K562 (cell line): ENCODE results near the gene RNF213. TPM values are rescaled to one million over a fixed set of nuclear protein-coding genes. Genes with fewer than 3 reads are reported as not detected.

ENCODE experiments used
- ATAC-seq: fragments of 200-7000 bp; cut with Tn5 transposase; 3 replicates; pipeline ENCODE4 v1.9.1; 2020; ENCODE audit warnings: moderate library complexity
- BruUV-seq: library from RNA; stranded (reverse); fragments of 400-500 nt; replicated peaks from 2 replicates; lab custom pipeline; 2021; lab: Mats Ljungman, UMichigan
- CTCF ChIA-PET: fragments of 300-600 bp; formaldehyde crosslinking; extraction: SDS; loops from one replicate; lab custom pipeline; 2021; ENCODE audit warnings: low intra/inter-chr PET ratio; lab: Yijun Ruan, JAX
- POLR2A ChIA-PET: fragments of 300-600, 350-650 bp; sonication (Branson Sonifier 250); formaldehyde crosslinking; extraction: SDS; loops from one replicate; lab custom pipeline; 2021; ENCODE audit warnings: antibody characterized with exemption, inconsistent platforms; lab: Yijun Ruan, JAX
- DNase-seq, 4 experiments: peaks; one replicate each; pipeline versions ENCODE4 v3.0.0 to v3.0.0-alpha.2; 2011 to 2018; ENCODE audit warnings: low spot score in 3 of 4, mixed read lengths in 3 of 4; ENCODE audit errors: extremely low read depth in 1 of 4
- FAIRE-seq: peaks from 2 replicates; lab custom pipeline; 2011; peaks lifted over from hg19 to GRCh38; lab: Jason Lieb, UNC
- H2AFZ ChIP-seq: 2 replicates; pipeline ENCODE4 v1.6.0; 2011; ENCODE audit warnings: low read depth, low read length, control low read depth, inconsistent platforms
- H3K27ac ChIP-seq: fragments of 200-600 bp; 3 replicates; pipeline ENCODE4 v1.8.0; 2011; ENCODE audit warnings: low read depth, mild to moderate bottlenecking, control low read depth, inconsistent platforms, low read length, moderate library complexity, mixed read lengths; ENCODE audit errors: extremely low read depth
- H3K27me3 ChIP-seq, 2 experiments: fragments of 300-600 bp in 1 of 2; 2 replicates in 1 of 2; 3 replicates in 1 of 2; pipeline versions ENCODE4 v1.6.0 to v1.8.0; 2011; ENCODE audit warnings: inconsistent platforms in 2 of 2, low read length in 2 of 2, mild to moderate bottlenecking in 1 of 2, mixed read lengths in 1 of 2, moderate library complexity in 1 of 2; ENCODE audit not compliant: control insufficient read depth in 2 of 2, insufficient read depth in 2 of 2
- H3K36me3 ChIP-seq: fragments of 300-600 bp; 3 replicates; pipeline ENCODE4 v1.8.0; 2011; ENCODE audit warnings: mild to moderate bottlenecking, low read length, inconsistent platforms; ENCODE audit not compliant: control insufficient read depth, insufficient read depth
- H3K4me1 ChIP-seq, 2 experiments: fragments of 200-600 bp in 1 of 2; replicated peaks in 1 of 2; 2 replicates in 1 of 2; 3 replicates in 1 of 2; pipeline versions ENCODE4 v1.5.1 to v1.8.0; 2011; ENCODE audit warnings: inconsistent platforms in 2 of 2, low read length in 2 of 2, mild to moderate bottlenecking in 1 of 2, mixed read lengths in 1 of 2, moderate library complexity in 1 of 2; ENCODE audit not compliant: control insufficient read depth in 2 of 2, insufficient read depth in 2 of 2
- H3K4me2 ChIP-seq: 2 replicates; pipeline ENCODE4 v1.6.1; 2011; ENCODE audit warnings: low read length, control low read depth, inconsistent platforms, mixed read lengths; ENCODE audit not compliant: insufficient read depth
- H3K4me3 ChIP-seq: fragments of 200-600 bp; sonication (generic), shearing (Covaris generic); 2 replicates; pipeline ENCODE4 v1.5.1; 2016; ENCODE audit warnings: control low read depth, inconsistent platforms
- H3K79me2 ChIP-seq: fragments of 200-600 bp; 3 replicates; pipeline ENCODE4 v1.8.0; 2011; ENCODE audit warnings: low read length, inconsistent platforms; ENCODE audit not compliant: control insufficient read depth, insufficient read depth
- H3K9ac ChIP-seq, 2 experiments: 2 replicates each; pipeline versions ENCODE4 v1.6.0 to v1.6.1; 2011; ENCODE audit warnings: low read depth in 2 of 2, low read length in 2 of 2, control low read depth in 1 of 2, inconsistent platforms in 1 of 2, mild to moderate bottlenecking in 1 of 2, mixed read lengths in 1 of 2; ENCODE audit not compliant: insufficient read depth in 1 of 2
- H3K9me1 ChIP-seq: one replicate; pipeline ENCODE4 v1.6.0; 2011; ENCODE audit warnings: inconsistent platforms, mild to moderate bottlenecking, low read length, moderate library complexity; ENCODE audit not compliant: control insufficient read depth, insufficient read depth
- H3K9me3 ChIP-seq: replicated peaks from 2 replicates; pipeline ENCODE4 v1.5.1; 2011; ENCODE audit warnings: low read depth, low read length, inconsistent platforms; ENCODE audit not compliant: control insufficient read depth, insufficient read depth
- H4K20me1 ChIP-seq: replicated peaks from 2 replicates; pipeline ENCODE4 v1.6.1; 2011; ENCODE audit warnings: low read length, inconsistent platforms, mixed read lengths; ENCODE audit not compliant: control insufficient read depth, insufficient read depth
- ZNF224 ChIP-seq: sonication (generic); formaldehyde crosslinking; IDR thresholded peaks from 2 replicates; pipeline ENCODE4 v1.8.0; 2022; ENCODE audit warnings: mild to moderate bottlenecking, missing genetic modification reagents
- WGBS: fragments of 100-300 bp; shearing (Covaris generic); methylation state at CpG from one replicate; pipeline ENCODE4 v1.1.6; 2016; ENCODE audit warnings: low coverage, mixed read lengths; ENCODE audit not compliant: insufficient coverage; ENCODE audit errors: missing lambda C conversion rate; 5-methylcytosine and 5-hydroxymethylcytosine counted together
- in situ Hi-C: fragments of 300-500 bp; cut with MboI; formaldehyde crosslinking; loops from 4 replicates; pipeline ENCODE4 v1.15.0; 2018; ENCODE audit warnings: inconsistent platforms, mixed read lengths
- intact Hi-C: fragments of 100-400 bp; cut with micrococcal nuclease; formaldehyde crosslinking; loops from 2 replicates; pipeline ENCODE4 v1.14.2; 2022
- polyA plus RNA-seq, 8 experiments: library from polyadenylated mRNA; depleted of rRNA in 4 of 8; stranded (reverse) in 5 of 8; unstranded in 3 of 8; fragments of >200 nt; fragmentation: Nextera tagmentation in 2 of 8; fragmentation: Illumina TruSeq in 1 of 8; extraction: Ambion mirVana in 2 of 8; extraction: Trizol in 1 of 8; gene quantifications; 2 replicates each; pipeline versions ENCODE4 v1.2.1 to v1.2.3, GENCODE V29; 2011 to 2014; ENCODE audit warnings: inconsistent platforms in 1 of 8, missing spikeins in 1 of 8
- total RNA-seq, 7 experiments: library from RNA; depleted of rRNA in 6 of 7; stranded (reverse); fragments of >200 nt in 6 of 7; fragmentation: Illumina TruSeq in 2 of 7; extraction: Trizol in 2 of 7; gene quantifications; 2 replicates each; pipeline versions ENCODE4 v1.2.1 to v1.2.3, GENCODE V29; 2011 to 2021; ENCODE audit warnings: low replicate concordance in 1 of 7
- TF ChIP-seq, protein P1 (sequence below): fragments of 450-650 bp; formaldehyde crosslinking; IDR thresholded peaks from 2 replicates; pipeline ENCODE4 v1.4.0; 2020; ENCODE audit warnings: mild to moderate bottlenecking

The RNF213 gene
- total and polyA plus RNA-seq, 9 of the 15 experiments (the other 6 are each of a cell fraction or from before 2014, with no cell fraction given), result 5.3 to 33.6 (median 17.9) TPM

DNA sequence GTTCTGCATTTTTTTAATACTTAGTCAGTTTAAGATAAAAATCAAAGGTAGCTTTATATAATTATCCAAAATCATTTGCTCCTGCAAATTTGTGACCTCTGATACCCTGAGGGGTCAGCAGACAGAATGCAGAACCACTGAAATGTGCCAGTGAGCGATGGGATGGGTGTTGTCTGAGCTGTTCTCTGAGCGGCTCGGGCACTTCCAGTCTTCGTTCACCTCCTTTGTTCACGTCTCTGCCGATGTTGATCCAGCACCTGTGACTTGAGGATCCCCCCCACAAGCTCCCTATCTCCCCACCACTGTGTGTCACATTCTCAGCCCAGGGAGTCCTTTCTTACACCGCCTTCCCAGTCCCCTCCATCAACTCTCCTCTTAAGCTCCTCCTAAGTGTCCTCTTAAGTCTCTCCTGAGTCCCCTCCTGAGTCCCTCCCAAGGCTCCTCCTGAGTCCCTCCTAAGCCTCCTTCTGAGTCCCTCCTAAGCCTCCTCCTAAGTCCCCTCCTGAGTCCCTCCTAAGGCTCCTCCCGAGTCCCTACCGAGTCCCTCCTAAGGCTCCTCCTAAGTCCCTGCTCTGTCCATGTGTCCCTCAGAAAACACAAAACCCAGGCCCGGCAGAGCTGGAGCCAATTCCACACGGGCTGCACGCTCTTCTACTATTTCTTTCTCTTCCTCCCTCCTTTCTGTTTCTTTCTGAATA lies 47.5 kb downstream of the RNF213 start:
- TF ChIP-seq ZNF224, result no peak
- TF ChIP-seq, protein P1, sequence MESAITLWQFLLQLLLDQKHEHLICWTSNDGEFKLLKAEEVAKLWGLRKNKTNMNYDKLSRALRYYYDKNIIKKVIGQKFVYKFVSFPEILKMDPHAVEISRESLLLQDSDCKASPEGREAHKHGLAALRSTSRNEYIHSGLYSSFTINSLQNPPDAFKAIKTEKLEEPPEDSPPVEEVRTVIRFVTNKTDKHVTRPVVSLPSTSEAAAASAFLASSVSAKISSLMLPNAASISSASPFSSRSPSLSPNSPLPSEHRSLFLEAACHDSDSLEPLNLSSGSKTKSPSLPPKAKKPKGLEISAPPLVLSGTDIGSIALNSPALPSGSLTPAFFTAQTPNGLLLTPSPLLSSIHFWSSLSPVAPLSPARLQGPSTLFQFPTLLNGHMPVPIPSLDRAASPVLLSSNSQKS (CRISPR knock-in tag), result no peak
- Histone ChIP-seq H3K9me1 (no peaks in the 10 kb centered on the region), H3K4me3 (no peak overlapping the region), H2AFZ (no peak overlapping the region), H3K4me1 (no peaks in the 10 kb centered on the region), H3K27me3 (no peaks in the 10 kb centered on the region), H3K27ac (no peak overlapping the region), H3K79me2 (peaks cover under 1% of the 10 kb centered on the region; the same call in 2 of the 3 replicates), H4K20me1 (no peaks in the 10 kb centered on the region), H3K9ac (no peak overlapping the region; a peak in 1 of 4 replicates), H3K9me3 (peaks cover 2% of the 10 kb centered on the region; the same call in 1 of the 2 replicates), H3K36me3 (peaks cover 45% of the 10 kb centered on the region), H3K4me2 (no peak overlapping the region)
- FAIRE-seq, result no peak
- CTCF ChIA-PET, result no interaction called here
- no peak for DNase-seq
- in situ Hi-C loops (no loop called here), intact Hi-C loops (no loop called here)
- POLR2A ChIA-PET, result interaction anchor here (0.5 to 0.8 kb wide), 3 partner anchors 12 to 205 kb away, joined by 3 to 4 read pairs (median 4); no protein-coding TSS in a partner anchor
- no TSS peak for BruUV-seq
- 86% methylated on average over 12 of the region's 12 CpGs for WGBS
- no peak for ATAC-seq
